HG03159 (cell line): ENCODE measurements around the gene ANKK1.

ENCODE experiments used
- ATAC-seq: cut with Tn5 transposase; IDR thresholded peaks from one replicate; pipeline ENCODE4 v1.9.1; 2021; ENCODE audit warnings: mild to moderate bottlenecking, moderate library complexity; ENCODE audit not compliant: unreplicated experiment

ANKK1 gene

GRCh38 chr11:113377681-113378412, 9.7 kb upstream of the ANKK1 start:
- no peak for ATAC-seq

GRCh38 chr11:113378692-113379091, 8.9 kb upstream of the ANKK1 start:
- no peak for ATAC-seq

GRCh38 chr11:113382121-113382520, 5.5 kb upstream of the ANKK1 start:
- no peak for ATAC-seq

GRCh38 chr11:113384551-113384950, 3.0 kb upstream of the ANKK1 start:
- no peak for ATAC-seq

GRCh38 chr11:113385749-113386148, 1.8 kb upstream of the ANKK1 start:
- no peak for ATAC-seq

- ATAC-seq, result no peak
Measured at GRCh38 chr11:113386866-113387265, 713 bp upstream of the ANKK1 start.

- ATAC-seq, result no peak
Measured at GRCh38 chr11:113389272-113389671, 1.7 kb downstream of the ANKK1 start.

- no peak for ATAC-seq
Measured at GRCh38 chr11:113392236-113392921, 4.8 kb downstream of the ANKK1 start.

- no peak for ATAC-seq
Measured at GRCh38 chr11:113393501-113393985, 6.0 kb downstream of the ANKK1 start.

GRCh38 chr11:113394919-113395318, 7.3 kb downstream of the ANKK1 start:
- no peak for ATAC-seq

GRCh38 chr11:113395782-113396336, 8.3 kb downstream of the ANKK1 start:
- no peak for ATAC-seq

GRCh38 chr11:113396690-113397089, 9.1 kb downstream of the ANKK1 start:
- ATAC-seq, result no peak

- no peak for ATAC-seq
Measured at GRCh38 chr11:113397212-113397611, 9.6 kb downstream of the ANKK1 start.

- no peak for ATAC-seq
Measured at GRCh38 chr11:113397821-113398220, 10.2 kb downstream of the ANKK1 start.

- ATAC-seq, result no peak
Measured at GRCh38 chr11:113398669-113399430, 11.3 kb downstream of the ANKK1 start.

GRCh38 chr11:113400631-113401230, 13.2 kb downstream of the ANKK1 start:
- no peak for ATAC-seq

GRCh38 chr11:113401718-113402117, 14.1 kb downstream of the ANKK1 start:
- ATAC-seq, result no peak

- no peak for ATAC-seq
Measured at GRCh38 chr11:113404859-113405430, 17.4 kb downstream of the ANKK1 start.

GRCh38 chr11:113405724-113406478, 18.3 kb downstream of the ANKK1 start:
- no peak for ATAC-seq

- ATAC-seq, result no peak
Measured at GRCh38 chr11:113407163-113407562, 19.6 kb downstream of the ANKK1 start.
